OCI-LY3 (cell line): ENCODE measurements around the gene SMAD7.

Experiments
- H2AFZ ChIP-seq: fragments of 200-600, 300-600 bp; shearing (Covaris generic); 2 replicates; pipeline ENCODE4 v1.6.0; 2014; ENCODE audit warnings: antibody characterized with exemption, low read depth, low read length
- H3K27ac ChIP-seq: fragments of 200-600, 300-600 bp; sonication (generic); 2 replicates; pipeline ENCODE4 v1.5.1; 2014; ENCODE audit warnings: mild to moderate bottlenecking, low read length, moderate library complexity, mixed read lengths
- H3K27me3 ChIP-seq: fragments of 200-600, 300-600 bp; sonication (generic); 2 replicates; pipeline ENCODE4 v1.6.1; 2014; ENCODE audit warnings: low read depth, low read length, mixed read lengths
- H3K36me3 ChIP-seq: fragments of 200-600, 300-600 bp; sonication (generic); replicated peaks from 2 replicates; pipeline ENCODE3; 2014; ENCODE audit warnings: low read depth, low read length, mixed read lengths
- H3K4me1 ChIP-seq: fragments of 300-600, 200-600 bp; sonication (generic); 2 replicates; pipeline ENCODE4 v1.6.1; 2014; ENCODE audit warnings: low read length, mixed read lengths
- H3K4me2 ChIP-seq: fragments of 200-600, 300-600 bp; sonication (generic); 2 replicates; pipeline ENCODE4 v1.6.1; 2014; ENCODE audit warnings: low read length, mixed read lengths
- H3K4me3 ChIP-seq: fragments of 300-600, 200-600 bp; sonication (generic); 2 replicates; pipeline ENCODE4 v1.5.1; 2014; ENCODE audit warnings: antibody characterized with exemption, mild to moderate bottlenecking, low read length, moderate library complexity
- H3K79me2 ChIP-seq: fragments of 300-600, 200-600 bp; shearing (Covaris generic); 2 replicates; pipeline ENCODE4 v1.6.1; 2014; ENCODE audit warnings: mild to moderate bottlenecking, low read length, mixed read lengths
- H3K9ac ChIP-seq: fragments of 300-600, 200-600 bp; shearing (Covaris generic); 2 replicates; pipeline ENCODE4 v1.6.0; 2014; ENCODE audit warnings: mild to moderate bottlenecking, low read length, moderate library complexity
- H3K9me3 ChIP-seq: fragments of 200-600, 300-600 bp; shearing (Covaris generic); 2 replicates; pipeline ENCODE4 v1.6.1; 2014; ENCODE audit warnings: low read length, mixed read lengths; ENCODE audit not compliant: insufficient read depth
- H4K20me1 ChIP-seq: fragments of 200-600, 300-600 bp; sonication (generic); 2 replicates; pipeline ENCODE4 v1.6.1; 2016; ENCODE audit warnings: low read length, mixed read lengths; ENCODE audit not compliant: insufficient read depth
- EZH2phosphoT487 ChIP-seq: fragments of 200-600 bp; shearing (Covaris generic); IDR thresholded peaks from 2 replicates; pipeline ENCODE4 v1.6.1; 2018; ENCODE audit warnings: antibody characterized with exemption, mixed run types, low read depth
- TF ChIP-seq, protein P1 (sequence below): fragments of 200-600, 300-600 bp; sonication (generic); IDR thresholded peaks from 2 replicates; pipeline ENCODE4 v1.5.1; 2014; ENCODE audit warnings: antibody characterized with exemption, low read length, low read depth

SMAD7 gene

DNA sequence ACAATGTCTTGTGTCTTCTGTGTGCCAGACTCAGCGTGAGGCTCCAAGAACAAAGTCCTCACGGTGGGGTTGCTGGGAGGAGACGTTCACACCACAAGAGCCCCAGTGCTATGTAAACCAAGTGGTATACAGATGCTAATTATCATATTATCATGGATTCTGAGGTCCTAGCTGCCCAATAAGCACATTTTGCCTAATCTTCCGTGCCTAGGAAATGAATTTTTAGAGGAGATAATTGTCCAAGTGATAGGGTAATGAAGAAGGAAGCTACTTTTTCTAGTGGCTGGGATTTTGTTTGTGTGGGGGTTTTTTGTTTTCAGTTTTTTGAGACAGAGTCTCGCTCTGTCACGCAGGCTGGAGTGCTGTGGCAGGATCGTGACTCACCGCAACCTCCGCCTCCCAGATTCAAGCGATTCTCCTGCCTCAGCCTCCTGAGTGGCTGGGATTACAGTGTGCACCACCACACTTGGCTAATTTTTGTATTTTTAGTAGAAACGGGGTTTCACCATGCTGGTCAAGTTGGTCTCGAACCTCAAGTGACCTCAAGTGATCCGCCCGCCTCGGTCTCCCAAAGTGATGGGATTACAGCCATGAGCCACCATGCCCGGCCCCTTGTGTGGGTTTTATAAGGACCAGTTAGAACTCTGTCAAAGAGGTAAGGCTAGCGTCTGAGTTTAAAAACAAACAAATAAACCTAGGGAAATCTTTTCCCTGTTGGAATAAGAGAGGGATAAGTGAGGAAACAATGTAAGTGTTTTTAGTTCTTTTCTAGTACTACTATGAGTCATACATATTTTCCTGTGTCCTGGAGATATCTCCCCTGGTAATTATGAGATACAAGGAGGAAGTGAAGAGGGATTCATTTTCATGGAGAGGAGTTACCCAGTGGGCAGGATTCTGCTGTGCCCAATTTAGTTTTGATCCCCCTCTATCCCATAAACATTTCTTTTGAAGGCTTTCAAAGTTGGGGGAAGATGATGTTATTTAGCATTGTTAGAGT lies 9.5 kb upstream of the SMAD7 start:
- H4K20me1 ChIP-seq = no peaks in the 10 kb centered on the region
- no peaks in the 10 kb centered on the region for H3K79me2 ChIP-seq
- H3K27me3 ChIP-seq = peaks cover 42% of the 10 kb centered on the region
- no peak overlapping the region for H3K4me3 ChIP-seq
- no peaks in the 10 kb centered on the region for H3K36me3 ChIP-seq
- TF ChIP-seq, protein P1, sequence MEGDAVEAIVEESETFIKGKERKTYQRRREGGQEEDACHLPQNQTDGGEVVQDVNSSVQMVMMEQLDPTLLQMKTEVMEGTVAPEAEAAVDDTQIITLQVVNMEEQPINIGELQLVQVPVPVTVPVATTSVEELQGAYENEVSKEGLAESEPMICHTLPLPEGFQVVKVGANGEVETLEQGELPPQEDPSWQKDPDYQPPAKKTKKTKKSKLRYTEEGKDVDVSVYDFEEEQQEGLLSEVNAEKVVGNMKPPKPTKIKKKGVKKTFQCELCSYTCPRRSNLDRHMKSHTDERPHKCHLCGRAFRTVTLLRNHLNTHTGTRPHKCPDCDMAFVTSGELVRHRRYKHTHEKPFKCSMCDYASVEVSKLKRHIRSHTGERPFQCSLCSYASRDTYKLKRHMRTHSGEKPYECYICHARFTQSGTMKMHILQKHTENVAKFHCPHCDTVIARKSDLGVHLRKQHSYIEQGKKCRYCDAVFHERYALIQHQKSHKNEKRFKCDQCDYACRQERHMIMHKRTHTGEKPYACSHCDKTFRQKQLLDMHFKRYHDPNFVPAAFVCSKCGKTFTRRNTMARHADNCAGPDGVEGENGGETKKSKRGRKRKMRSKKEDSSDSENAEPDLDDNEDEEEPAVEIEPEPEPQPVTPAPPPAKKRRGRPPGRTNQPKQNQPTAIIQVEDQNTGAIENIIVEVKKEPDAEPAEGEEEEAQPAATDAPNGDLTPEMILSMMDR = no peak
- no peak for TF ChIP-seq EZH2phosphoT487
- no peaks in the 10 kb centered on the region for H3K9me3 ChIP-seq
- H3K4me1 ChIP-seq = no peaks in the 10 kb centered on the region
- H2AFZ ChIP-seq = no peak overlapping the region
- no peak overlapping the region for H3K27ac ChIP-seq
- H3K4me2 ChIP-seq = no peak overlapping the region
- no peak overlapping the region for H3K9ac ChIP-seq

GRCh38 chr18:48959551-48959920 lies 8.8 kb upstream of the SMAD7 start:
- Histone ChIP-seq H2AFZ (no peak overlapping the region), H4K20me1 (no peaks in the 10 kb centered on the region), H3K27me3 (peaks cover 42% of the 10 kb centered on the region), H3K4me1 (no peaks in the 10 kb centered on the region), H3K27ac (no peak overlapping the region), H3K9ac (no peak overlapping the region), H3K79me2 (no peaks in the 10 kb centered on the region), H3K4me3 (no peak overlapping the region), H3K36me3 (no peaks in the 10 kb centered on the region), H3K4me2 (no peak overlapping the region), H3K9me3 (no peaks in the 10 kb centered on the region)
- TF ChIP-seq, protein P1 = no peak
- TF ChIP-seq EZH2phosphoT487 = no peak

DNA sequence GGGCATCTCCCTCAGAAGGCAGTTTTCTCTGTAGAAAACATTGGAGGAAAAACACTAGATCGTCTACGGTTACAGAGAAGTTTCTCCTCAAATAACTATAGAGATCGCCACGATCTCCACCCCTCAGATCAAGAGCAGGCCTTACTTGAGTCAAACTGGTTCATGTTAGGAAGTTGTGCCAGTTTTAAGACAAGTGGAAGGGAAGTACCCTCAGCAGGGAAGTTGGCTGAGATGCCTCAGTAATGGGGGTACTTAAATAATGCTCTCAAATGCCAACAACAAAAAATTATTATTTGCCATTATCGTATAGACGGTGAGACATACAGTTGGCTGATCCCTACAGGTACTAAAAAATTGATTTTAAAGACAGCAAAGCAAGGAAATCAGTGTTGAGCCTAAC lies 8.2 kb upstream of the SMAD7 start:
- H3K79me2 ChIP-seq = no peaks in the 10 kb centered on the region
- no peak overlapping the region for H3K4me2 ChIP-seq
- H3K27ac ChIP-seq = no peak overlapping the region
- no peak overlapping the region for H3K9ac ChIP-seq
- H3K27me3 ChIP-seq = peaks cover 37% of the 10 kb centered on the region
- H3K4me1 ChIP-seq = no peaks in the 10 kb centered on the region
- no peaks in the 10 kb centered on the region for H3K36me3 ChIP-seq
- no peak for TF ChIP-seq EZH2phosphoT487
- TF ChIP-seq, protein P1 = no peak
- no peaks in the 10 kb centered on the region for H3K9me3 ChIP-seq
- no peak overlapping the region for H3K4me3 ChIP-seq
- no peak overlapping the region for H2AFZ ChIP-seq
- no peaks in the 10 kb centered on the region for H4K20me1 ChIP-seq

DNA sequence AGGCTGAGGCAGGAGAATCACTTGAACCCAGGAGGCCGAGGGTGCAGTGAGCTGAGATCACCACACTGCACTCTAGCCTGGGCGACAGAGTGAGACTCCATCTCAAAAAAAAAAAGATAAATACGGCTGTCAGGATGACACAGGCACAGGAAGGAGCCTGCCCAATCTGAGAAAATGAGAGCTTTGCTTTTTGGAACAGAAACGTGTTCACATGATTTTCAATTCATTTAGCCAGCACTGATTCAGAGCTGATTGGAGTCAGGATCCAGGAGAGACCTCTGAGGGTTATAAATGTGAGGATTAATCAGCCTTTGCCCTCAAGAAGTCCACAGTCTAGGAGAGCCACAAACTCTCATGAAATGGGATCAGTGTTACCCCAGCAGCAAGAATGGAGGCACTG lies 6.9 kb upstream of the SMAD7 start:
- Histone ChIP-seq H4K20me1 (no peaks in the 10 kb centered on the region), H3K9ac (no peak overlapping the region), H3K27me3 (peaks cover 24% of the 10 kb centered on the region), H3K27ac (no peak overlapping the region), H3K4me3 (no peak overlapping the region), H3K36me3 (no peaks in the 10 kb centered on the region), H3K79me2 (no peaks in the 10 kb centered on the region), H2AFZ (no peak overlapping the region), H3K4me2 (no peak overlapping the region), H3K9me3 (no peaks in the 10 kb centered on the region), H3K4me1 (peaks cover 5% of the 10 kb centered on the region)
- TF ChIP-seq, protein P1 = no peak
- TF ChIP-seq EZH2phosphoT487 = no peak
